ENCODE results near the gene GRM8. TPM values are rescaled to one million over a fixed set of nuclear protein-coding genes. Genes with fewer than 3 reads are reported as not detected.

GRM8 gene
- total and polyA plus RNA-seq, 9 of the 15 experiments (the other 6 are each of a cell fraction or from before 2014, with no cell fraction given), result 0.13 TPM; not detected in 7

DNA sequence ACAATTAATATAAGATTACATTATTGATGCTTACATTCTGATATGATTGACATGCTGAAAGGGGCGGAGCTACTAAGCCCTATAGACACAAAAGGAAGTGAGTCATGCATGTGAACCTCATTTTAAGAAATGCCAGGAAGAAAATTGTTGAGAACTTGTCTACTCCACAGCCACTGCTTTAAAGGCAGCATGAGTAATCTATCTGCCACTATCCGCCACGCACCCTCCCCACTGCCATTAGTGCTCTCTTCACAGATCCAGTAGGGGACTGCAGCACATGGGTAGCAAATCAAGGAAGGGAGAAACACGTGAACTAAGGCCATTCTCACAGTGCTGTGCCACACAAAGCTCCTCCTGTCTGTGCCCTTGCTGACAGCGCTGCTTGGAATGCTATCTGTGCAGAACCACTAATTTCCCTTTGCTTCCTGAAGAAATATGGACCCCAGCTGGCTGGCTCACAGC, 524.8 kb downstream of the GRM8 start (continued):
- no peak for TF ChIP-seq ZNF318 (IDR thresholded peaks at IDR 0.05; ENCODE audit: borderline replicate concordance in 1 of 2, low read depth in 1 of 2)

Data from K562 (cell line).